ENCODE data around the gene SERPINB1.

DNA sequence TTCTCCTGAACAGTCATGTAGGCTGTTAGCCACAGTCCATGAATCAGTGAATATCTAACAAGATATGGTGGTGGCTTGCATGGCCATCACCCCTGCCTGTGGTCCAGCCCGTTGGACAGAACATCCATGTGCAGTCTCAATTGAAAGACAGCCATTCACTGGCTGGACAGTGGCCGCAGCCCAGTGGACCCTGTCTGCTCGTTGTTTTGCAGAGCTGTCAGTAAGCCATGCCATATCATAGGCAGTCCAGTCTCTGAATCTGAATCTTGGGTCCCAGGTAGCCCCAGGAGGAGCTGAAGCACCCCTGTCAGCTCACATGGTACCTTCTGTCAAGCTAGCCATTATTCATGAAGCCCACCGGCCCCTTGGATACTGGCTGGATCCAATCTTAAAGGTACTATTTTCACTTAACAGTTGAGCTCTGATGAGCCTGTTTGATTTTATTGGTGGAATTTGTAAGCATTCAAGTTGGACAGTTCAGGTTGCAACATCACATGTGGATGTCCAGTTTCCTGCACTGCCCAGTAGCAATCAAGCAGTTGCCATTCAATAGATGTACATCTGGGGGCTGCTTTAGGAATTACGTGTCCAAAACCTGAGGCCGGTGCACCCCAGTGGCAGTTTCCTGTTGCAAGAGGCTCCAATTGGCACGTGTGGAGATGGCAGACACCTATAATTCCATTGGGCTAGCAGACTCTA is 37.8 kb downstream of the SERPINB1 start:
- no peak for TF ChIP-seq PKNOX1 (IDR thresholded peaks at IDR 0.05)
- TF ChIP-seq FOXM1 (IDR thresholded peaks at IDR 0.05; ENCODE audit: borderline replicate concordance): no peak
- TF ChIP-seq FOXA1 (IDR thresholded peaks at IDR 0.05): no peak
- no peak for TF ChIP-seq CTBP1 (IDR thresholded peaks at IDR 0.05; ENCODE audit: borderline replicate concordance)
- TF ChIP-seq ZNF384 (IDR thresholded peaks at IDR 0.05): no peak
- no peak for TF ChIP-seq SP1 (IDR thresholded peaks at IDR 0.05)
- no peak for TF ChIP-seq SUZ12 (IDR thresholded peaks at IDR 0.05)
- no peak for TF ChIP-seq FOXK2 (IDR thresholded peaks at IDR 0.05)
